HG02798 (cell line): Measurements from ENCODE around the gene JOSD1.

Experiments used
- ATAC-seq: cut with Tn5 transposase; IDR thresholded peaks from one replicate; pipeline ENCODE4 v1.9.1; 2021; ENCODE audit warnings: mild to moderate bottlenecking; ENCODE audit not compliant: unreplicated experiment, poor library complexity

JOSD1 gene

GRCh38 chr22:38700789-38701628, at the start of gene JOSD1:
JOSD1 (minus strand) TSS chr22:38700943; CDS start chr22:38699987, 956 bp downstream.
- peak; percentile 46 for ATAC-seq

- ATAC-seq = no peak
Observed at GRCh38 chr22:38750104-38750503, 49.4 kb upstream of the JOSD1 start.

GRCh38 chr22:38748487-38749136, 47.9 kb upstream of the JOSD1 start:
- no peak for ATAC-seq

- ATAC-seq = no peak
Observed at GRCh38 chr22:38745676-38746460, 45.1 kb upstream of the JOSD1 start.

- ATAC-seq = no peak
Observed at GRCh38 chr22:38744981-38745380, 44.2 kb upstream of the JOSD1 start.

GRCh38 chr22:38742176-38742942, 41.6 kb upstream of the JOSD1 start:
- no peak for ATAC-seq

GRCh38 chr22:38741576-38741975, 40.8 kb upstream of the JOSD1 start:
- no peak for ATAC-seq

- ATAC-seq = no peak
Observed at GRCh38 chr22:38741166-38741565, 40.4 kb upstream of the JOSD1 start.

- no peak for ATAC-seq
Observed at GRCh38 chr22:38740754-38741153, 40.0 kb upstream of the JOSD1 start.

GRCh38 chr22:38740116-38740723, 39.5 kb upstream of the JOSD1 start:
- no peak for ATAC-seq

- ATAC-seq = no peak
Observed at GRCh38 chr22:38739300-38740055, 38.7 kb upstream of the JOSD1 start.

GRCh38 chr22:38738475-38739070, 37.8 kb upstream of the JOSD1 start:
- no peak for ATAC-seq

- ATAC-seq = no peak
Observed at GRCh38 chr22:38737302-38738060, 36.7 kb upstream of the JOSD1 start.

GRCh38 chr22:38736257-38736570, 35.5 kb upstream of the JOSD1 start:
- no peak for ATAC-seq

- no peak for ATAC-seq
Observed at GRCh38 chr22:38735465-38736256, 34.9 kb upstream of the JOSD1 start.

GRCh38 chr22:38735126-38735464, 34.4 kb upstream of the JOSD1 start:
- no peak for ATAC-seq

GRCh38 chr22:38734421-38735100, 33.8 kb upstream of the JOSD1 start:
- no peak for ATAC-seq
